H9 (cell line): ENCODE results near the gene CHURC1. TPM values are rescaled to one million over a fixed set of nuclear protein-coding genes. Genes with fewer than 3 reads are reported as not detected.
A peak's percentile ranks its signal among the peaks of the same experiment; 100 is the strongest.

Experiments used
- DNase-seq: peaks from one replicate; pipeline ENCODE4 v3.0.0-alpha.2; 2017
- H2AFZ ChIP-seq: one replicate; pipeline ENCODE4 v1.6.1; 2013; ENCODE audit warnings: mild to moderate bottlenecking, low read length, control low read depth, moderate library complexity
- H2AK5ac ChIP-seq: 2 replicates; pipeline ENCODE4 v1.6.1; 2013; ENCODE audit warnings: low read length, control low read depth, mixed read lengths; ENCODE audit not compliant: insufficient read length
- H2BK120ac ChIP-seq: one replicate; pipeline ENCODE4 v1.6.1; 2013; ENCODE audit warnings: low read depth, mild to moderate bottlenecking, low read length, control low read depth, inconsistent platforms; ENCODE audit not compliant: poor library complexity, severe bottlenecking
- H2BK12ac ChIP-seq: 2 replicates; pipeline ENCODE4 v1.6.1; 2013; ENCODE audit warnings: low read length, control low read depth, mixed read lengths, low read depth; ENCODE audit not compliant: insufficient read length
- H2BK15ac ChIP-seq: 2 replicates; pipeline ENCODE4 v1.6.1; 2013; ENCODE audit warnings: low read depth, low read length, control low read depth
- H2BK20ac ChIP-seq: one replicate; pipeline ENCODE4 v1.6.1; 2013; ENCODE audit warnings: low read depth, mild to moderate bottlenecking, low read length, control low read depth, inconsistent platforms; ENCODE audit not compliant: poor library complexity, severe bottlenecking
- H2BK5ac ChIP-seq: 2 replicates; pipeline ENCODE4 v1.6.1; 2013; ENCODE audit warnings: low read length, control low read depth, mixed read lengths; ENCODE audit not compliant: insufficient read length
- H3K14ac ChIP-seq: 2 replicates; pipeline ENCODE4 v1.6.1; 2013; ENCODE audit warnings: low read length, control low read depth; ENCODE audit not compliant: insufficient read depth
- H3K18ac ChIP-seq: 2 replicates; pipeline ENCODE4 v1.6.1; 2013; ENCODE audit warnings: low read depth, mild to moderate bottlenecking, mixed read lengths, low read length, control low read depth; ENCODE audit not compliant: insufficient read length
- H3K23ac ChIP-seq: 2 replicates; pipeline ENCODE4 v1.6.1; 2013; ENCODE audit warnings: low read length, control low read depth, mixed read lengths, low read depth; ENCODE audit not compliant: insufficient read length
- H3K23me2 ChIP-seq: 2 replicates; pipeline ENCODE4 v1.6.1; 2013; ENCODE audit warnings: low read depth, mild to moderate bottlenecking, mixed read lengths, low read length, control low read depth; ENCODE audit not compliant: insufficient read length, poor library complexity, severe bottlenecking
- H3K27ac ChIP-seq: 2 replicates; pipeline ENCODE4 v1.5.1; 2013; ENCODE audit warnings: low read length, control low read depth, mixed read lengths, low read depth; ENCODE audit not compliant: insufficient read length
- H3K27me3 ChIP-seq: 2 replicates; pipeline ENCODE4 v1.6.1; 2013; ENCODE audit warnings: low read length, control low read depth, inconsistent platforms; ENCODE audit not compliant: insufficient read depth
- H3K4ac ChIP-seq: 2 replicates; pipeline ENCODE4 v1.6.1; 2013; ENCODE audit warnings: low read depth, mild to moderate bottlenecking, control low read depth, inconsistent platforms, low read length, moderate library complexity
- H3K4me1 ChIP-seq: 2 replicates; pipeline ENCODE4 v1.6.1; 2013; ENCODE audit warnings: low read length, control low read depth, inconsistent platforms; ENCODE audit not compliant: insufficient read depth
- H3K4me2 ChIP-seq: 2 replicates; pipeline ENCODE4 v1.6.1; 2013; ENCODE audit warnings: low read length, control low read depth, mixed read lengths; ENCODE audit not compliant: insufficient read length, insufficient read depth
- H3K56ac ChIP-seq: 2 replicates; pipeline ENCODE4 v1.6.1; 2013; ENCODE audit warnings: low read depth, mild to moderate bottlenecking, mixed read lengths, low read length, control low read depth; ENCODE audit not compliant: insufficient read length
- H3K79me1 ChIP-seq: 2 replicates; pipeline ENCODE4 v1.6.1; 2013; ENCODE audit warnings: low read depth, mild to moderate bottlenecking, moderate library complexity, low read length, control low read depth, inconsistent platforms; ENCODE audit not compliant: insufficient read depth, poor library complexity, severe bottlenecking
- H3K79me2 ChIP-seq: 2 replicates; pipeline ENCODE4 v1.6.1; 2013; ENCODE audit warnings: low read length, control low read depth, inconsistent platforms; ENCODE audit not compliant: insufficient read depth
- H3K9ac ChIP-seq: 2 replicates; pipeline ENCODE4 v1.6.1; 2013; ENCODE audit warnings: low read length, control low read depth, mixed read lengths; ENCODE audit not compliant: insufficient read length; ENCODE audit errors: extremely low read depth
- H3K9me3 ChIP-seq: one replicate; pipeline ENCODE4 v1.6.1; 2013; ENCODE audit warnings: low read depth, low read length, inconsistent platforms; ENCODE audit not compliant: control insufficient read depth
- H3T11ph ChIP-seq: one replicate; pipeline ENCODE4 v1.6.1; 2013; ENCODE audit warnings: mild to moderate bottlenecking, low read length, control low read depth, inconsistent platforms
- H4K20me1 ChIP-seq: one replicate; pipeline ENCODE4 v1.6.1; 2013; ENCODE audit not compliant: control insufficient read depth, insufficient read length, insufficient read depth
- H4K5ac ChIP-seq: 2 replicates; pipeline ENCODE4 v1.6.1; 2013; ENCODE audit warnings: low read depth, mild to moderate bottlenecking, mixed read lengths, low read length, control low read depth; ENCODE audit not compliant: insufficient read length
- H4K8ac ChIP-seq: replicated peaks from 2 replicates; pipeline ENCODE4 v1.6.1; 2013; ENCODE audit warnings: low read length, control low read depth, mixed read lengths, low read depth; ENCODE audit not compliant: insufficient read length
- H4K91ac ChIP-seq: 2 replicates; pipeline ENCODE4 v1.6.1; 2013; ENCODE audit warnings: low read depth, mild to moderate bottlenecking, moderate library complexity, mixed read lengths, low read length, control low read depth; ENCODE audit not compliant: insufficient read length
- H3K27ac Mint-ChIP-seq, 3 experiments: 2 replicates in 2 of 3; 3 replicates in 1 of 3; pipeline ENCODE4 v1.8.0; 2020 to 2021; ENCODE audit warnings: mixed read lengths in 3 of 3, mild to moderate bottlenecking in 1 of 3, moderate library complexity in 1 of 3
- H3K27me3 Mint-ChIP-seq: 2 replicates; pipeline ENCODE4 v1.8.0; 2021; ENCODE audit warnings: low read depth, mild to moderate bottlenecking, moderate library complexity, mixed read lengths
- H3K36me3 Mint-ChIP-seq, 3 experiments: 2 replicates in 2 of 3; 3 replicates in 1 of 3; pipeline ENCODE4 v1.8.0; 2020 to 2021; ENCODE audit warnings: low read depth in 3 of 3, mixed read lengths in 3 of 3; ENCODE audit not compliant: insufficient read depth in 1 of 3
- H3K4me1 Mint-ChIP-seq, 2 experiments: 2 replicates each; pipeline ENCODE4 v1.8.0; 2020; ENCODE audit warnings: mixed read lengths in 2 of 2
- H3K4me3 Mint-ChIP-seq, 2 experiments: 2 replicates in 1 of 2; 3 replicates in 1 of 2; pipeline ENCODE4 v1.8.0; 2020 to 2021; ENCODE audit warnings: mild to moderate bottlenecking in 2 of 2, mixed read lengths in 2 of 2, moderate library complexity in 1 of 2
- H3K9me3 Mint-ChIP-seq, 2 experiments: 2 replicates in 1 of 2; 3 replicates in 1 of 2; pipeline ENCODE4 v1.8.0; 2020; ENCODE audit warnings: mild to moderate bottlenecking in 2 of 2, mixed read lengths in 2 of 2, moderate library complexity in 1 of 2
- WGBS: extraction: QIAGEN DNeasy Blood & Tissue Kit; methylation state at CpG from one replicate; pipeline ENCODE4 v1.1.7; 2013; ENCODE audit warnings: missing lambda C conversion rate, low lambda C conversion rate, mixed read lengths; ENCODE audit not compliant: insufficient read length; ENCODE audit errors: extremely low coverage; 5-methylcytosine and 5-hydroxymethylcytosine counted together
- total RNA-seq: library from RNA; stranded (reverse); gene quantifications from 2 replicates; pipeline ENCODE4 v1.2.1, GENCODE V29; 2021
- TF ChIP-seq, protein P1 (sequence below): fragments of 200-600 bp; sonication (generic); conservative IDR thresholded peaks from 3 replicates; pipeline ENCODE4 v1.8.0; 2021; ENCODE audit warnings: antibody characterized with exemption, mild to moderate bottlenecking

CHURC1 gene
- total RNA-seq, 1 experiment from 2014 or later = 58.7 TPM

DNA sequence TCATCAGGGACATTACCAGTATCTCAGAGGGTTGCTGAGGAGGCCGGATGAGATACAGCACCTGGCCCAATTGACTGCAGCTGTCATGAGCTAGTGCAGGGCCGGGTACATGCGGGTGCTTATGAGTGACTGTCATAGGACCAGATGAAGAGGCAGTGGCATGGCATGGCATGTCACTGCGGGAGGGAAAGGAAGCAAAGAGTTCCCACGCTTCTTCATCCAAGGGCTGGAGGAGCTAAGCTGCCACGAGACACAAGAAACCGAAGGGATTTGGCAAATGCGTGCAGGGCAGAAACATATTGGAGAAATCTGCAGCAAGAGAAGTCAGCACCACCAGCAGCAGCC is 39.0 kb downstream of the CHURC1 start:
- Histone ChIP-seq H3K56ac (no peak overlapping the region), H2BK15ac (no peak overlapping the region), H2BK120ac (no peak overlapping the region), H3K79me1 (no peaks in the 10 kb centered on the region), H3K23ac (no peak overlapping the region), H4K8ac (no peak overlapping the region), H4K5ac (no peak overlapping the region), H2AFZ (no peak overlapping the region), H3K4ac (no peak overlapping the region), H3K79me2 (no peaks in the 10 kb centered on the region), H3K14ac (no peak overlapping the region), H3K27me3 (no peaks in the 10 kb centered on the region), H3K9me3 (no peaks in the 10 kb centered on the region), H3K4me2 (no peak overlapping the region), H3K23me2 (no peaks in the 10 kb centered on the region), H3K27ac (no peak overlapping the region), H3T11ph (no peak overlapping the region), H3K18ac (no peak overlapping the region), H2BK5ac (no peak overlapping the region), H4K20me1 (no peaks in the 10 kb centered on the region), H3K9ac (no peak overlapping the region), H2BK12ac (no peak overlapping the region), H2BK20ac (no peak overlapping the region), H3K4me1 (peaks cover 14% of the 10 kb centered on the region; the same call in 1 of the 2 replicates), H2AK5ac (no peak overlapping the region), H4K91ac (no peak overlapping the region)
- H3K27me3 Mint-ChIP-seq = no peaks in the 10 kb centered on the region
- no CpG with 5 or more reads among the region's 8 CpGs for WGBS
- DNase-seq = no peak
- H3K27ac Mint-ChIP-seq = peak overlapping the region in 2 of 3 experiments; percentile 22 to 59; a peak in 4 of 7 replicates
- peaks cover 39 to 44% of the 10 kb centered on the region in 2 experiments for H3K4me1 Mint-ChIP-seq
- H3K4me3 Mint-ChIP-seq = no peak overlapping the region
- H3K36me3 Mint-ChIP-seq = peaks cover 5 to 42% (median 33%) of the 10 kb centered on the region in 3 experiments
- no peaks in the 10 kb centered on the region; a peak in 2 of 5 replicates for H3K9me3 Mint-ChIP-seq
- TF ChIP-seq, protein P1, sequence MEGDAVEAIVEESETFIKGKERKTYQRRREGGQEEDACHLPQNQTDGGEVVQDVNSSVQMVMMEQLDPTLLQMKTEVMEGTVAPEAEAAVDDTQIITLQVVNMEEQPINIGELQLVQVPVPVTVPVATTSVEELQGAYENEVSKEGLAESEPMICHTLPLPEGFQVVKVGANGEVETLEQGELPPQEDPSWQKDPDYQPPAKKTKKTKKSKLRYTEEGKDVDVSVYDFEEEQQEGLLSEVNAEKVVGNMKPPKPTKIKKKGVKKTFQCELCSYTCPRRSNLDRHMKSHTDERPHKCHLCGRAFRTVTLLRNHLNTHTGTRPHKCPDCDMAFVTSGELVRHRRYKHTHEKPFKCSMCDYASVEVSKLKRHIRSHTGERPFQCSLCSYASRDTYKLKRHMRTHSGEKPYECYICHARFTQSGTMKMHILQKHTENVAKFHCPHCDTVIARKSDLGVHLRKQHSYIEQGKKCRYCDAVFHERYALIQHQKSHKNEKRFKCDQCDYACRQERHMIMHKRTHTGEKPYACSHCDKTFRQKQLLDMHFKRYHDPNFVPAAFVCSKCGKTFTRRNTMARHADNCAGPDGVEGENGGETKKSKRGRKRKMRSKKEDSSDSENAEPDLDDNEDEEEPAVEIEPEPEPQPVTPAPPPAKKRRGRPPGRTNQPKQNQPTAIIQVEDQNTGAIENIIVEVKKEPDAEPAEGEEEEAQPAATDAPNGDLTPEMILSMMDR = no peak
